GM19238 (cell line): ENCODE data around the gene VCL.
"Not testable (repeated sequence)": the region's sequence is repeated elsewhere in the genome, so short reads cannot be mapped to it uniquely, and the experiment has no call there.

Experiments
- DNase-seq: peaks from one replicate; pipeline ENCODE4 v3.0.0; 2011; ENCODE audit warnings: low spot score; ENCODE audit not compliant: insufficient read length

Gene VCL

GRCh38 chr10:74000892-74001669 is 3.2 kb downstream of the VCL start:
- DNase-seq, result no peak

GRCh38 chr10:74006269-74006668 is 8.4 kb downstream of the VCL start:
- no peak for DNase-seq

GRCh38 chr10:74008212-74008731 is 10.4 kb downstream of the VCL start:
- no peak for DNase-seq

GRCh38 chr10:74011017-74011416 is 13.1 kb downstream of the VCL start:
- no peak for DNase-seq

- no peak for DNase-seq
Measured at GRCh38 chr10:74011770-74012169, 13.9 kb downstream of the VCL start.

- DNase-seq, result no peak
Measured at GRCh38 chr10:74012480-74012879, 14.6 kb downstream of the VCL start.

- DNase-seq, result no peak
Measured at GRCh38 chr10:74013004-74013403, 15.1 kb downstream of the VCL start.

GRCh38 chr10:74014574-74014973 is 16.7 kb downstream of the VCL start:
- not testable (repeated sequence) for DNase-seq

GRCh38 chr10:74018241-74018640 is 20.3 kb downstream of the VCL start:
- DNase-seq, result no peak

GRCh38 chr10:74021248-74022055 is 23.5 kb downstream of the VCL start:
- no peak for DNase-seq

- DNase-seq, result no peak
Measured at GRCh38 chr10:74022926-74023629, 25.2 kb downstream of the VCL start.

- DNase-seq, result no peak
Measured at GRCh38 chr10:74024600-74024999, 26.7 kb downstream of the VCL start.

- DNase-seq, result no peak
Measured at GRCh38 chr10:74025380-74025978, 27.6 kb downstream of the VCL start.

- DNase-seq, result no peak
Measured at GRCh38 chr10:74026428-74027015, 28.6 kb downstream of the VCL start.

- DNase-seq, result no peak
Measured at GRCh38 chr10:74027702-74028101, 29.8 kb downstream of the VCL start.

- no peak for DNase-seq
Measured at GRCh38 chr10:74029943-74030342, 32.0 kb downstream of the VCL start.

GRCh38 chr10:74032208-74032607 is 34.3 kb downstream of the VCL start:
- DNase-seq, result not testable (repeated sequence)

GRCh38 chr10:74032900-74033655 is 35.2 kb downstream of the VCL start:
- DNase-seq, result no peak

GRCh38 chr10:74033702-74034101 is 35.8 kb downstream of the VCL start:
- DNase-seq, result no peak

- no peak for DNase-seq
Measured at GRCh38 chr10:74034301-74034700, 36.4 kb downstream of the VCL start.
